Esophagus (tissue), 2 donors: ENCODE measurements around the gene CSDE1. TPM values are rescaled to one million over a fixed set of nuclear protein-coding genes. Genes with fewer than 3 reads are reported as not detected.
"Not testable (repeated sequence)": the region's sequence is repeated elsewhere in the genome, so short reads cannot be mapped to it uniquely, and the experiment has no call there.

ENCODE experiments used
- H3K27ac ChIP-seq, 2 donors: one replicate each; pipeline ENCODE4 v1.5.1; 2013; ENCODE audit warnings: low read depth in 2 of 2, mild to moderate bottlenecking in 2 of 2, inconsistent platforms in 1 of 2, low read length in 1 of 2, moderate library complexity in 1 of 2
- H3K27me3 ChIP-seq, 2 donors: one replicate each; pipeline ENCODE4 v1.6.1; 2013; ENCODE audit warnings: low read length in 2 of 2, control low read depth in 1 of 2, mild to moderate bottlenecking in 1 of 2; ENCODE audit not compliant: insufficient read depth in 2 of 2, control insufficient read depth in 1 of 2
- H3K36me3 ChIP-seq, 2 donors: one replicate each; pipeline ENCODE4 v1.6.1; 2013; ENCODE audit warnings: low read length in 1 of 2; ENCODE audit not compliant: control insufficient read depth in 2 of 2, insufficient read depth in 2 of 2
- H3K4me1 ChIP-seq, 2 donors: one replicate each; pipeline ENCODE4 v1.6.1; 2013; ENCODE audit warnings: low read length in 1 of 2; ENCODE audit not compliant: control insufficient read depth in 2 of 2, insufficient read depth in 2 of 2
- H3K4me3 ChIP-seq, 2 donors: one replicate each; pipeline ENCODE4 v1.5.1; 2013; ENCODE audit warnings: low read length in 2 of 2, mild to moderate bottlenecking in 2 of 2, low read depth in 1 of 2, moderate library complexity in 1 of 2
- H3K9me3 ChIP-seq, 2 donors: one replicate each; pipeline ENCODE4 v1.6.1; 2013; ENCODE audit warnings: mild to moderate bottlenecking in 2 of 2, low read depth in 1 of 2, low read length in 1 of 2, moderate library complexity in 1 of 2; ENCODE audit not compliant: control insufficient read depth in 2 of 2, insufficient read depth in 1 of 2
- WGBS, 2 donors: extraction: QIAGEN DNeasy Blood & Tissue Kit; methylation state at CpG; one replicate each; pipeline ENCODE4 v1.1.7; 2013; 5-methylcytosine and 5-hydroxymethylcytosine counted together
- polyA plus RNA-seq, 2 donors: library from polyadenylated mRNA; stranded (reverse); fragments of 200-250 nt; gene quantifications; one replicate each; pipeline ENCODE4 v1.2.3, GENCODE V29; 2013
- donor health status: healthy with polysubstance abuse.
- donor health status: Bipolar disorder and iron deficiency.

Gene CSDE1
- polyA plus RNA-seq = 100 to 1,000 TPM in 1 of 2 donors, 10 to 100 TPM in 1; 77.0 to 146 TPM

DNA sequence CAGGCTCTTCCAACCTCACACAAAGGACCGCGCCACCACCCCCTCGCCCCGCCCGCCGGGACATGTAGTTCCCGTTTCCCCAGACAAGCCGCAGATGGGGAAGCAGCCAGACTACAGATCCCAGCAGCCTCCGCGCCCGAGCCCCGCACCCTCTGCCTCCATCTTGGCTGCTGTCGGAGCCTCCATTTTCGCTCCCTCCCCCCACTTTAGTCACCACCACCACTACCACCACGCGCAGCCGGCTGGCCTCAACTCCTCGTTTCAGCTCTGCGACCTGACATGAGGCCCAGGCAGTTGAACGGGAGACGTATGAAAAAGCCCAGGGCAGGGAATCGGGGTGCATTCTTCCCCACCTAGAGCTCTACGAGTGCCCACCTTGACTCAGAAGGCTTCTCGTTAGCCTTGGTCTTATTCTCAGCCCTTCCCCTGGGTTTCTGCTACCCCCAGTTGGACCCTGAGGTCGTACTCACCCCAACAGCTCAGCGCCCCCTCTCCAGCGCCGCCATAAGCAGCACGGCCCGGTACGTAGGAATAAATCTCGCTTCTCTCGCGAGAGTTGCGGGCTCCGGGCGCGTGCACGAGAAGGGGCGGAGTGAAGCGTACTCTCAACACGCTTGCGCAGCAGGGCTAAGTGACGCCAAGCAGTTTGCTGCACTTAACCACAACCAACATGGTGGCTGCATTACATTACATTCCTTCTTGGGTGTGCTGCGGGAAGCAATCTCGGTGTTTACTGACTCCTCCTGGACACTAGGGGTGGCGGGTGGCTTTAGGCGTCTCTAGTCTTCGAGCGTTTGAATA lies at the start of gene CSDE1:
TSS of gene CSDE1 (minus strand) at position 530 of the 801 bp plus-strand sequence. CDS start 18,094 bp downstream, outside the sequence.
- Histone ChIP-seq H3K27ac (peak within 1 kb of the TSS; percentile 99 to 100), H3K4me1 (no peaks in the 10 kb centered on the region), H3K4me3 (peak within 1 kb of the TSS; percentile 95 to 98), H3K36me3 (no peaks in the 10 kb centered on the region), H3K9me3 (no peaks in the 10 kb centered on the region), H3K27me3 (no peaks in the 10 kb centered on the region)
- 0% methylated on average over 50 of the region's 50 CpGs for WGBS, 2 donors

- H3K9me3 ChIP-seq, H3K4me3 ChIP-seq, H3K27me3 ChIP-seq, H3K36me3 ChIP-seq, H3K4me1 ChIP-seq, H3K27ac ChIP-seq: not testable (repeated sequence)
- 93 to 95% methylated on average over 14 to 29 of the region's 33 CpGs for WGBS, 2 donors
Measured at GRCh38 chr1:114804449-114804848, 46.7 kb upstream of the CSDE1 start.

- no peaks in the 10 kb centered on the region for H3K9me3 ChIP-seq
- H3K4me1 ChIP-seq = no peaks in the 10 kb centered on the region
- H3K27me3 ChIP-seq = no peaks in the 10 kb centered on the region
- H3K27ac ChIP-seq = no peak overlapping the region
- WGBS, 2 donors = 38 to 43% methylated on average over 3 of the region's 3 CpGs
- no peak overlapping the region for H3K4me3 ChIP-seq
- no peaks in the 10 kb centered on the region for H3K36me3 ChIP-seq
Measured at GRCh38 chr1:114803001-114803400, 45.2 kb upstream of the CSDE1 start.

DNA sequence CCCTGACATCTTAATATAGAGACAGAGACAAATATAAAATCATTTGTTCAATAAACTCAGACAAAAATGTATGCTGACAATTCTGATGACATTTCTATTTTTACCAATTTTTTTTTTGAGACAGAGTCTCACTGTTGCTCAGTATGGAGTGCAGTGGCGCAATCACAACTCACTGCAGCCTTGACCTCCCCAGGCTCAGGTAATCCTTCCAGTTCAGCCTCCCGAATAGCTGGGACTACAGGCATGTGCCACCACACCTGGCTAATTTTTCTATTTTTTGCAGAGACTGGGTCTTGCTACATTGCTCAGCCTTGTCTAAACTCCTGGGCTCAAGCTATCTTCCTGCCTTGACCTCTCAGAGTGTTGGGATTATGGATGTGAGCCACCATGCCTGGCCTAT lies 36.3 kb upstream of the CSDE1 start:
- H3K36me3 ChIP-seq = no peaks in the 10 kb centered on the region
- no peaks in the 10 kb centered on the region for H3K27me3 ChIP-seq
- no peak overlapping the region for H3K4me3 ChIP-seq
- no peaks in the 10 kb centered on the region for H3K9me3 ChIP-seq
- H3K4me1 ChIP-seq = no peaks in the 10 kb centered on the region
- no peak overlapping the region for H3K27ac ChIP-seq
- WGBS, 2 donors = 86 to 88% methylated on average over 2 of the region's 2 CpGs

DNA sequence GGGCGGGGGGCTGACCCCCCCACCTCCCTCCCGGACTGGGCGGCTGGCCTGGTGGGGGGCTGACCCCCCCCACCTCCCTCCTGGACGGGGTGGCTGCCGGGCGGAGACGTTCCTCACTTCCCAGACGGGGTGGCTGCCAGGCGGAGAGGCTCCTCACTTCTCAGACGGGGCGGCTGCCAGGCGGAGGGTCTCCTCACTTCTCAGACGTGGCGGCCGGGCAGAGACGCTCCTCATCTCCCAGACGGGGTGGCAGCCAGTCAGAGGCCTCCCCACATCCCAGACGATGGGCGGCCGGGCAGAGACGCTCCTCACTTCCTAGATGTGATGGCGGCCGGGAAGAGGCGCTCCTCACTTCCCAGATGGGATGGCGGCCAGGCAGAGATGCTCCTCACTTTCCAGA lies 32.8 kb upstream of the CSDE1 start:
- WGBS, 2 donors = 90 to 94% methylated on average over 21 to 25 of the region's 25 CpGs
- H3K27ac ChIP-seq, H3K27me3 ChIP-seq, H3K4me1 ChIP-seq, H3K36me3 ChIP-seq, H3K9me3 ChIP-seq, H3K4me3 ChIP-seq: not testable (repeated sequence)

DNA sequence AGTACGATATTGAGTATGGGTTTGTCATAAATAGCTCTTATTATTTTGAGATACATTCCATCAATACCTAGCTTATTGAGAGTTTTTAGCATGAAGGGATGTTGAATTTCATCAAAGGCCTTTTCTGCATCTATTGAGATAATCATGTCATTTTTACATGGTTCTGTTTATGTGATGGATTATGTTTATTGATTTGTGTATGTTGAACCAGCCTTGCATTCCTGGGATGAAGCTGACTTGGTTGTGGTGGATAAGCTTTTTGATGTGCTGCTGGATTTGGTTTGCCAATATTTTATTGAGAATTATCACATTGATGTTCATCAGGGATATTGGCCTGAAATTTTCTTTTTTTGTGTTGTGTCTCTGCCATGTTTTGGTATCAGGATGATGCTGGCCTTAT lies 28.7 kb upstream of the CSDE1 start:
- not testable (repeated sequence) for H3K36me3 ChIP-seq, H3K27me3 ChIP-seq, H3K27ac ChIP-seq, H3K4me3 ChIP-seq, H3K4me1 ChIP-seq, H3K9me3 ChIP-seq
- 74 to 92% methylated on average over 1 of the region's 1 CpG for WGBS, 2 donors

- no peaks in the 10 kb centered on the region for H3K27me3 ChIP-seq
- peaks cover 0 to 3% of the 10 kb centered on the region in 2 donors for H3K36me3 ChIP-seq
- H3K27ac ChIP-seq = no peak overlapping the region
- no peak overlapping the region for H3K4me3 ChIP-seq
- WGBS, 2 donors = 73 to 86% methylated on average over 5 of the region's 5 CpGs
- no peaks in the 10 kb centered on the region for H3K9me3 ChIP-seq
- no peaks in the 10 kb centered on the region for H3K4me1 ChIP-seq
Measured at GRCh38 chr1:114782476-114782875, 24.7 kb upstream of the CSDE1 start.

DNA sequence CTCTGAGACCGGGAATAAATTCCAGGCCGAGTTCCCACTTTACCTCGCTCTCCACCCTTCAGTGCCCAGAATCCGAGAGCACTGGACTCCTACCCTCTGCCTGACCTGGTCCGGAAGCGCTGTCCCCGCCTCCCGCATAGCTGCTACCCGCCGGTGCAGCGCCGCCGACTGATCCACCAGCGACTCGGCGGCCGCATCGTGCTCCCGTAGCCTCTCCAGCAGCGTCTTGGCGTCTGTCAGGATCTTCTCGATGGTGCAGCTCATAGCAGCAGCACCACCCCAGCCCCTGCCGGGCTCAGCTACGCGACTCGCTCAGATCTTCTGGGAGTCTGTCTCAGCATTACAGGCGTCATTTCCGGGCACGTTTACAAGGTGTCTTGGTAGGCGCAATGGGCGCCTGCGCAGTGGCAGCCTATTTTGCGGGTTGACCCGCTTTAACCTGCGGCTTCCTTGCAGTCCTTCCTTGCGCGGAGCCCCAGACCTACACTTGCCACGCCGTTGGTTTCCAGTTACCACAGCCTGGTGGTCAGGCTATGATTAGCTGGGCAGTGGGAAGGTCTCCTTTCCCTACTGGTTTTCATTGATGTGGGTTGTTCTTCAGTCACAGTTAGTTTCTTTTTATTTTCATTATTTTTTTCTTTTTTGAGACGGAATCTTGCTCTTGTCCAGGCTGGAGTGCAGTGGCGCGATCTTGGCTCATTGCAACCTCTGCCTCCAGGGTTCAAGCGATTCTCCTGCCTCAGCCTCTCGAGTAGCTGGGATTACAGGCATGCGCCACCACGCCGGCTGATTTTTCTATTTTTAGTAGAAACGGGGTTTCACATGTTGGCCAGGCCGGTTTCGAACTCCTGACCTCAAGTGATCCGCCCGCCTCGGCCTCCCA lies 22.8 kb upstream of the CSDE1 start, which contains the start of gene SIKE1:
TSS of gene SIKE1 (minus strand) at position 342 of the 883 bp plus-strand sequence. CDS start at position 264, 78 bp downstream.
- Histone ChIP-seq H3K27me3 (no peaks in the 10 kb centered on the region), H3K27ac (peak within 1 kb of the TSS; percentile 90 to 94), H3K4me1 (no peaks in the 10 kb centered on the region), H3K36me3 (peaks cover 0 to 3% of the 10 kb centered on the region in 2 donors), H3K4me3 (peak within 1 kb of the TSS; percentile 66 to 90), H3K9me3 (no peaks in the 10 kb centered on the region)
- 15 to 17% methylated on average over 52 to 53 of the region's 53 CpGs for WGBS, 2 donors

GRCh38 chr1:114779722-114780121 lies 21.9 kb upstream of the CSDE1 start:
- peaks cover 0 to 3% of the 10 kb centered on the region in 2 donors for H3K36me3 ChIP-seq
- H3K4me3 ChIP-seq = peak overlapping the region; percentile 66 to 90
- H3K27ac ChIP-seq = peak overlapping the region; percentile 90 to 94
- H3K9me3 ChIP-seq = no peaks in the 10 kb centered on the region
- no peaks in the 10 kb centered on the region for H3K4me1 ChIP-seq
- no peaks in the 10 kb centered on the region for H3K27me3 ChIP-seq
